CD4-positive, alpha-beta T cell (primary cell): ENCODE results near the gene SNAPC4. TPM values are rescaled to one million over a fixed set of nuclear protein-coding genes. Genes with fewer than 3 reads are reported as not detected.

Experiments used
- ATAC-seq: fragments of 200-7000 bp; cut with Tn5 transposase; one replicate; pipeline ENCODE4 v1.10.0; 2022; ENCODE audit warnings: mild to moderate bottlenecking; ENCODE audit not compliant: poor library complexity
- CTCF ChIA-PET: fragments of 350-600 bp; sonication (Branson Sonifier 250); formaldehyde crosslinking; loops from one replicate; lab custom pipeline; 2021; ENCODE audit warnings: antibody characterized with exemption, inconsistent platforms; lab: Charles Lee
- POLR2A ChIA-PET: fragments of 350-600 bp; sonication (Branson Sonifier 250); formaldehyde crosslinking; loops from one replicate; lab custom pipeline; 2021; ENCODE audit warnings: antibody characterized with exemption, inconsistent platforms; lab: Charles Lee
- DNase-seq, 14 experiments: peaks; one replicate each; pipeline ENCODE4 v3.0.0-alpha.2; 2013 to 2020; ENCODE audit warnings: mixed read lengths in 2 of 14
- H3K27ac ChIP-seq, 2 donors: one replicate each; pipeline versions ENCODE4 v1.5.1 to v1.7.0; 2013; ENCODE audit warnings: low read length in 2 of 2, low read depth in 1 of 2, mild to moderate bottlenecking in 1 of 2
- H3K27me3 ChIP-seq, 2 experiments: 1 replicate in 1 of 2; 2 replicates in 1 of 2; pipeline versions ENCODE4 v1.6.1 to v1.7.0; 2013; ENCODE audit warnings: low read length in 2 of 2, control low read depth in 1 of 2, mild to moderate bottlenecking in 1 of 2, moderate library complexity in 1 of 2; ENCODE audit not compliant: insufficient read depth in 2 of 2, control insufficient read depth in 1 of 2
- H3K36me3 ChIP-seq: one replicate; pipeline ENCODE4 v1.6.1; 2013; ENCODE audit warnings: low read length, control low read depth; ENCODE audit not compliant: insufficient read depth
- H3K4me1 ChIP-seq: one replicate; pipeline ENCODE4 v1.6.1; 2013; ENCODE audit warnings: low read length, control low read depth; ENCODE audit not compliant: insufficient read depth
- H3K4me3 ChIP-seq: one replicate; pipeline ENCODE4 v1.5.1; 2013; ENCODE audit warnings: mild to moderate bottlenecking, low read length, moderate library complexity
- H3K9me3 ChIP-seq, 2 experiments: 1 replicate in 1 of 2; 2 replicates in 1 of 2; pipeline versions ENCODE4 v1.6.1 to v1.7.0; 2013; ENCODE audit warnings: low read length in 2 of 2, mild to moderate bottlenecking in 2 of 2, control low read depth in 1 of 2, moderate library complexity in 1 of 2; ENCODE audit not compliant: control insufficient read depth in 1 of 2, insufficient read depth in 1 of 2
- H3K27ac Mint-ChIP-seq: one replicate; pipeline ENCODE4 v1.8.0; 2020; ENCODE audit warnings: mixed read lengths
- H3K27me3 Mint-ChIP-seq: one replicate; pipeline ENCODE4 v1.8.0; 2021; ENCODE audit warnings: mixed read lengths
- H3K36me3 Mint-ChIP-seq: one replicate; pipeline ENCODE4 v1.8.0; 2021; ENCODE audit warnings: low read depth, mixed read lengths
- H3K4me1 Mint-ChIP-seq: one replicate; pipeline ENCODE4 v1.8.0; 2021; ENCODE audit warnings: low read depth, mixed read lengths
- H3K4me3 Mint-ChIP-seq: one replicate; pipeline ENCODE4 v1.8.0; 2020; ENCODE audit warnings: mild to moderate bottlenecking, mixed read lengths
- H3K9me3 Mint-ChIP-seq: one replicate; pipeline ENCODE4 v1.8.0; 2020; ENCODE audit warnings: mixed read lengths
- intact Hi-C, 2 experiments: fragments of 100-400 bp; cut with DNase I in 1 of 2; cut with micrococcal nuclease in 1 of 2; formaldehyde crosslinking; loops; one replicate each; pipeline versions ENCODE4 v1.15.1 to v1.9.0; 2023 to 2025; cut with DNase I, micrococcal nuclease
- total RNA-seq, 174 experiments: library from RNA in 2 of 174; stranded (reverse) in 2 of 174; gene quantifications; one replicate each; pipeline ENCODE4 v1.2.3 and lab custom pipeline; 2021 to 2026
- TF ChIP-seq, protein P1 (sequence below): fragments of 200-600 bp; IDR thresholded peaks from one replicate; pipeline ENCODE4 v1.8.0; 2022; ENCODE audit warnings: antibody characterized with exemption, mild to moderate bottlenecking

The SNAPC4 gene
- total RNA-seq, 2 experiments from 2014 or later: 7.7 to 8.0 TPM

DNA sequence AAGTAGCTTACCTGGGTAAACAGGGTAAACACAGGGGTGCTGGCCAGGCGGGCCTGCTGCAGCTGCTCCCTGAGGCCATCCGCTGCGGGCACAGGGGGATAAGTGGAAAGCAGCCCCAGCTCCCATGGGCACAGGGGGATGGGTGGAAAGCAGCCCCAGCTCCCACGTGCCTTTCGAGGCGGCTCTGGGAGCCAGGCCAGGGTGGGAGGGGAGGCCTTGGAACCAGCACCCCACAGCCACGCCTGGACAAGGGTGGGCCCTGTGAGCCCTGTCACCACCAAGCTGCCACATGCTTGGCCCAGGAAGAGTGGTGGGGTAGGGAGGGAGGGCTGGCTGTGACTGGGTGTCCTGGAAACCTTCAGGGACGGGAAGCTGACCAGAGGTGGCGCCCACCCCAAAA is 18.7 kb downstream of the SNAPC4 start:
- Histone ChIP-seq H3K4me3 (no peak overlapping the region), H3K36me3 (peaks cover 36% of the 10 kb centered on the region), H3K27me3 (no peaks in the 10 kb centered on the region), H3K9me3 (no peaks in the 10 kb centered on the region), H3K27ac (no peak overlapping the region), H3K4me1 (peaks cover 22% of the 10 kb centered on the region)
- Mint-ChIP-seq H3K27ac (no peak overlapping the region), H3K4me3 (no peak overlapping the region), H3K27me3 (no peaks in the 10 kb centered on the region), H3K36me3 (peaks cover 28% of the 10 kb centered on the region), H3K4me1 (peaks cover 18% of the 10 kb centered on the region), H3K9me3 (no peaks in the 10 kb centered on the region)
- ATAC-seq: no peak
- DNase-seq: no peak
- intact Hi-C loops: no loop called here
- ChIA-PET CTCF (interaction anchor here (1.2 kb wide), 1 partner anchor 18 kb away, joined by 4 read pairs; the partner anchor contains the start of gene DNLZ), POLR2A (no interaction called here)
- TF ChIP-seq, protein P1, sequence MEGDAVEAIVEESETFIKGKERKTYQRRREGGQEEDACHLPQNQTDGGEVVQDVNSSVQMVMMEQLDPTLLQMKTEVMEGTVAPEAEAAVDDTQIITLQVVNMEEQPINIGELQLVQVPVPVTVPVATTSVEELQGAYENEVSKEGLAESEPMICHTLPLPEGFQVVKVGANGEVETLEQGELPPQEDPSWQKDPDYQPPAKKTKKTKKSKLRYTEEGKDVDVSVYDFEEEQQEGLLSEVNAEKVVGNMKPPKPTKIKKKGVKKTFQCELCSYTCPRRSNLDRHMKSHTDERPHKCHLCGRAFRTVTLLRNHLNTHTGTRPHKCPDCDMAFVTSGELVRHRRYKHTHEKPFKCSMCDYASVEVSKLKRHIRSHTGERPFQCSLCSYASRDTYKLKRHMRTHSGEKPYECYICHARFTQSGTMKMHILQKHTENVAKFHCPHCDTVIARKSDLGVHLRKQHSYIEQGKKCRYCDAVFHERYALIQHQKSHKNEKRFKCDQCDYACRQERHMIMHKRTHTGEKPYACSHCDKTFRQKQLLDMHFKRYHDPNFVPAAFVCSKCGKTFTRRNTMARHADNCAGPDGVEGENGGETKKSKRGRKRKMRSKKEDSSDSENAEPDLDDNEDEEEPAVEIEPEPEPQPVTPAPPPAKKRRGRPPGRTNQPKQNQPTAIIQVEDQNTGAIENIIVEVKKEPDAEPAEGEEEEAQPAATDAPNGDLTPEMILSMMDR: no peak

DNA sequence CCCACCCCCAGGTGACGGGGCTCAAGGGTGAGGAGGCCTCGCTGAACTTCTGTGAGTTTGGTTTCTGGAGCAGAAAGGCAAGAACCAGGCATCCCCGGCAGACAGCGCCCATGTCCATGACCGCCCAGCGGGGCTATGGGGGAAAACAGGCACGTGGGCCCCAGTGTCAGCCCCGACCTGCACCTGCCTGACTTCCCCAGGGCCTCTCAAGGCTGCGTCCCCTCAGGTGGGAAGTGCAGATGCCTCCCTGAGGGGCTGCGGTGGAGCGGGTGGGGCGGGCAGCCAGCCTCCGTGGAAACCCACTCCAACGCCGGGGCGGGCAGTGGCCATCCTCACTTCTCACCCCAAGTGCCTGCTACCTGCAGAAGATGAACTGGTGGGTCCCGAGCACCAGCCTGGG is 19.6 kb downstream of the SNAPC4 start:
- H3K36me3 ChIP-seq: peaks cover 36% of the 10 kb centered on the region
- intact Hi-C loops: no loop called here
- H3K4me3 Mint-ChIP-seq: no peak overlapping the region
- ATAC-seq (no peak), DNase-seq (no peak)
- ChIA-PET CTCF (no interaction called here), POLR2A (no interaction called here)
- no peak overlapping the region for H3K4me3 ChIP-seq
- no peak overlapping the region for H3K27ac Mint-ChIP-seq
- H3K9me3 Mint-ChIP-seq: no peaks in the 10 kb centered on the region
- H3K4me1 ChIP-seq: peaks cover 14% of the 10 kb centered on the region
- H3K27me3 ChIP-seq: no peaks in the 10 kb centered on the region
- no peaks in the 10 kb centered on the region for H3K27me3 Mint-ChIP-seq
- H3K9me3 ChIP-seq: no peaks in the 10 kb centered on the region
- TF ChIP-seq, protein P1: no peak
- no peak overlapping the region for H3K27ac ChIP-seq
- peaks cover 20% of the 10 kb centered on the region for H3K36me3 Mint-ChIP-seq
- peaks cover 10% of the 10 kb centered on the region for H3K4me1 Mint-ChIP-seq

DNA sequence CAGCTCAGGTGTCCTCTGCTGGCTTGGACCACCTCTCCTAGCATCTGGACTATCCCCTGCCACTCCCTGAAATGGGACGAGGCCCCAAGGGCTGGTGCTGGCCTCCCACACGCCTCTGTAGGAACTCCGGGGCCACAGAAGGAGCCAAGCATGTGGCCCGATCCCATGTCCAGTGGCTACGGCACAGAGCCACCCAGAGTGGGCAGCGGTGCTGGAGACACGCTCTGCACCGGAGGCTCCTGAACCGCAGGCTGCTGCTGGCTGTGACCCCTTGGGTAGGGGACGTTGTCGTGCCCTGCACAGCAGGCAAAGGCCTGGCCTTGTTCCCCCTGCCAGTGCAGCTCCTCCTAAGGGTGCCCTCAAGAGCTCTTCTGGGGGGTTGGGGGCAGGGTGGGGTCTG is 20.1 kb downstream of the SNAPC4 start:
- H3K4me1 Mint-ChIP-seq: peaks cover 5% of the 10 kb centered on the region
- DNase-seq: no peak
- ChIA-PET CTCF (no interaction called here), POLR2A (no interaction called here)
- H3K9me3 ChIP-seq: no peaks in the 10 kb centered on the region
- no peak overlapping the region for H3K27ac Mint-ChIP-seq
- no peaks in the 10 kb centered on the region for H3K27me3 Mint-ChIP-seq
- no peak overlapping the region for H3K4me3 ChIP-seq
- peaks cover 36% of the 10 kb centered on the region for H3K36me3 ChIP-seq
- H3K27ac ChIP-seq: no peak overlapping the region
- no peaks in the 10 kb centered on the region for H3K27me3 ChIP-seq
- H3K9me3 Mint-ChIP-seq: no peaks in the 10 kb centered on the region
- peaks cover 16% of the 10 kb centered on the region for H3K36me3 Mint-ChIP-seq
- TF ChIP-seq, protein P1: no peak
- H3K4me1 ChIP-seq: peaks cover 9% of the 10 kb centered on the region
- intact Hi-C loops: no loop called here
- H3K4me3 Mint-ChIP-seq: no peak overlapping the region
- no peak for ATAC-seq
